K562 (cell line): ENCODE measurements around the gene CSNK1A1. TPM values are rescaled to one million over a fixed set of nuclear protein-coding genes. Genes with fewer than 3 reads are reported as not detected.

Source experiments
- FOXM1 ChIP-seq, 2 experiments: fragments of 450-650 bp in 1 of 2; sonication (generic) in 1 of 2; formaldehyde crosslinking in 1 of 2; IDR thresholded peaks; 2 replicates each; pipeline versions ENCODE4 v1.6.1 to v1.9.0; 2017 to 2022; ENCODE audit warnings: low read depth in 2 of 2, mild to moderate bottlenecking in 2 of 2, missing genetic modification reagents in 1 of 2, moderate library complexity in 1 of 2
- HNRNPLL ChIP-seq: fragments of 200-400 bp; formaldehyde crosslinking; IDR thresholded peaks from 2 replicates; pipeline ENCODE4 v1.6.1; 2017; ENCODE audit warnings: low read length, low read depth, mild to moderate bottlenecking; ENCODE audit not compliant: poor library complexity, severe bottlenecking
- KLF16 ChIP-seq: IDR thresholded peaks from 2 replicates; pipeline ENCODE4 v1.6.1; 2016; ENCODE audit warnings: antibody characterized with exemption
- MLLT1 ChIP-seq, 2 experiments: fragments of 450-650 bp; IDR thresholded peaks; 2 replicates each; pipeline ENCODE4 v1.6.1; 2016
- NFRKB ChIP-seq: fragments of 450-650 bp; IDR thresholded peaks from 2 replicates; pipeline ENCODE4 v1.6.1; 2016; ENCODE audit warnings: low read depth
- PRDM10 ChIP-seq: fragments of 450-650 bp; IDR thresholded peaks from 2 replicates; pipeline ENCODE4 v1.6.1; 2018; ENCODE audit not compliant: partially characterized antibody
- PRMT5 ChIP-seq: sonication (generic); formaldehyde crosslinking; IDR thresholded peaks from 2 replicates; pipeline ENCODE4 v1.5.0; 2020; ENCODE audit warnings: missing genetic modification reagents
- SIX5 ChIP-seq, 2 experiments: IDR thresholded peaks; 2 replicates each; pipeline ENCODE4 v1.6.1; 2011; ENCODE audit warnings: low read length in 2 of 2, borderline replicate concordance in 1 of 2, low read depth in 1 of 2, mild to moderate bottlenecking in 1 of 2, moderate library complexity in 1 of 2; ENCODE audit not compliant: insufficient read depth in 1 of 2
- U2AF2 ChIP-seq: fragments of 200-400 bp; formaldehyde crosslinking; optimal IDR thresholded peaks from 2 replicates; pipeline ENCODE3; 2017; ENCODE audit warnings: low read depth, mild to moderate bottlenecking, low read length
- ZBED1 ChIP-seq: IDR thresholded peaks from 2 replicates; pipeline ENCODE4 v1.6.1; 2014
- ZBTB7A ChIP-seq: IDR thresholded peaks from 2 replicates; pipeline ENCODE4 v1.6.1; 2011; ENCODE audit warnings: low read depth, mild to moderate bottlenecking, low read length, moderate library complexity, borderline replicate concordance; ENCODE audit not compliant: control insufficient read depth
- polyA plus RNA-seq, 8 experiments: library from polyadenylated mRNA; depleted of rRNA in 4 of 8; stranded (reverse) in 5 of 8; unstranded in 3 of 8; fragments of >200 nt; fragmentation: Nextera tagmentation in 2 of 8; fragmentation: Illumina TruSeq in 1 of 8; extraction: Ambion mirVana in 2 of 8; extraction: Trizol in 1 of 8; gene quantifications; 2 replicates each; pipeline versions ENCODE4 v1.2.1 to v1.2.3, GENCODE V29; 2011 to 2014; ENCODE audit warnings: inconsistent platforms in 1 of 8, missing spikeins in 1 of 8
- total RNA-seq, 7 experiments: library from RNA; depleted of rRNA in 6 of 7; stranded (reverse); fragments of >200 nt in 6 of 7; fragmentation: Illumina TruSeq in 2 of 7; extraction: Trizol in 2 of 7; gene quantifications; 2 replicates each; pipeline versions ENCODE4 v1.2.1 to v1.2.3, GENCODE V29; 2011 to 2021; ENCODE audit warnings: low replicate concordance in 1 of 7

CSNK1A1 gene
- total and polyA plus RNA-seq, 9 of the 15 experiments (the other 6 are each of a cell fraction or from before 2014, with no cell fraction given) = 49.1 to 196 (median 154) TPM

- TF ChIP-seq HNRNPLL (no peak), ZBTB7A (peak; percentile 77; the same call in 1 of the 2 replicates), SIX5 (IDR thresholded peaks at IDR 0.05; ENCODE audit: borderline replicate concordance in 1 of 2, insufficient read depth in 1 of 2, low read depth in 1 of 2, low read length in 2 of 2) (no peak), U2AF2 (no peak), ZBED1 (no peak), PRMT5 (CRISPR knock-in tag) (no peak), MLLT1 (IDR thresholded peaks at IDR 0.05) (no peak; a peak in 1 of 4 replicates), KLF16 (peak; percentile 38; the same call in 1 of the 2 replicates), NFRKB (no peak), FOXM1 (IDR thresholded peaks at IDR 0.05; ENCODE audit: low read depth) (no peak), FOXM1 (CRISPR knock-in tag; IDR thresholded peaks at IDR 0.05; ENCODE audit: low read depth) (no peak), PRDM10 (no peak)
Measured at GRCh38 chr5:149466457-149466972, 84.7 kb downstream of the CSNK1A1 start (continued).
